ENCODE results near the gene SLC44A3.

Gene SLC44A3

GRCh38 chr1:94801919-94802546 is 18.1 kb upstream of the SLC44A3 start:
- no peak for DNase-seq (ENCODE audit: extremely low read depth in 1 of 2, low read depth in 1 of 2)

GRCh38 chr1:94803106-94803505 is 17.1 kb upstream of the SLC44A3 start:
- DNase-seq (ENCODE audit: extremely low read depth in 1 of 2, low read depth in 1 of 2) = no peak

GRCh38 chr1:94803517-94804441 is 16.4 kb upstream of the SLC44A3 start:
- no peak for DNase-seq (ENCODE audit: extremely low read depth in 1 of 2, low read depth in 1 of 2)

GRCh38 chr1:94804442-94804837 is 15.7 kb upstream of the SLC44A3 start:
- no peak for DNase-seq (ENCODE audit: extremely low read depth in 1 of 2, low read depth in 1 of 2)

GRCh38 chr1:94805912-94806311 is 14.2 kb upstream of the SLC44A3 start:
- DNase-seq (ENCODE audit: extremely low read depth in 1 of 2, low read depth in 1 of 2) = peak in 1 of 2 donors; percentile 14

- DNase-seq (ENCODE audit: extremely low read depth in 1 of 2, low read depth in 1 of 2) = no peak
Observed at GRCh38 chr1:94806441-94806871, 13.7 kb upstream of the SLC44A3 start.

GRCh38 chr1:94807742-94808491 is 12.2 kb upstream of the SLC44A3 start:
- DNase-seq (ENCODE audit: extremely low read depth in 1 of 2, low read depth in 1 of 2) = no peak

- no peak for DNase-seq (ENCODE audit: extremely low read depth in 1 of 2, low read depth in 1 of 2)
Observed at GRCh38 chr1:94808669-94809068, 11.5 kb upstream of the SLC44A3 start.

- DNase-seq (ENCODE audit: extremely low read depth in 1 of 2, low read depth in 1 of 2) = no peak
Observed at GRCh38 chr1:94812985-94813384, 7.2 kb upstream of the SLC44A3 start.

- no peak for DNase-seq (ENCODE audit: extremely low read depth in 1 of 2, low read depth in 1 of 2)
Observed at GRCh38 chr1:94816030-94816429, 4.1 kb upstream of the SLC44A3 start.

- no peak for DNase-seq (ENCODE audit: extremely low read depth in 1 of 2, low read depth in 1 of 2)
Observed at GRCh38 chr1:94817712-94818111, 2.4 kb upstream of the SLC44A3 start.

- no peak for DNase-seq (ENCODE audit: extremely low read depth in 1 of 2, low read depth in 1 of 2)
Observed at GRCh38 chr1:94819238-94819944, 766 bp upstream of the SLC44A3 start.

- no peak for DNase-seq (ENCODE audit: extremely low read depth in 1 of 2, low read depth in 1 of 2)
Observed at GRCh38 chr1:94820936-94821335, 779 bp downstream of the SLC44A3 start.

GRCh38 chr1:94821636-94822305 is 1.6 kb downstream of the SLC44A3 start:
- no peak for DNase-seq (ENCODE audit: extremely low read depth in 1 of 2, low read depth in 1 of 2)

GRCh38 chr1:94823116-94823515 is 3.0 kb downstream of the SLC44A3 start:
- no peak for DNase-seq (ENCODE audit: extremely low read depth in 1 of 2, low read depth in 1 of 2)

GRCh38 chr1:94825936-94826335 is 5.8 kb downstream of the SLC44A3 start:
- no peak for DNase-seq (ENCODE audit: extremely low read depth in 1 of 2, low read depth in 1 of 2)

- DNase-seq (ENCODE audit: extremely low read depth in 1 of 2, low read depth in 1 of 2) = no peak
Observed at GRCh38 chr1:94827434-94827833, 7.3 kb downstream of the SLC44A3 start.

- DNase-seq (ENCODE audit: extremely low read depth in 1 of 2, low read depth in 1 of 2) = no peak
Observed at GRCh38 chr1:94828251-94828650, 8.1 kb downstream of the SLC44A3 start.

- DNase-seq (ENCODE audit: extremely low read depth in 1 of 2, low read depth in 1 of 2) = no peak
Observed at GRCh38 chr1:94831641-94832040, 11.5 kb downstream of the SLC44A3 start.

- no peak for DNase-seq (ENCODE audit: extremely low read depth in 1 of 2, low read depth in 1 of 2)
Observed at GRCh38 chr1:94832446-94832845, 12.3 kb downstream of the SLC44A3 start.

All from activated CD8-positive, alpha-beta memory T cell treated with anti-CD3 and anti-CD28 coated beads for 1 hour (primary cell).